ENCODE data around the gene KAT7.

DNA sequence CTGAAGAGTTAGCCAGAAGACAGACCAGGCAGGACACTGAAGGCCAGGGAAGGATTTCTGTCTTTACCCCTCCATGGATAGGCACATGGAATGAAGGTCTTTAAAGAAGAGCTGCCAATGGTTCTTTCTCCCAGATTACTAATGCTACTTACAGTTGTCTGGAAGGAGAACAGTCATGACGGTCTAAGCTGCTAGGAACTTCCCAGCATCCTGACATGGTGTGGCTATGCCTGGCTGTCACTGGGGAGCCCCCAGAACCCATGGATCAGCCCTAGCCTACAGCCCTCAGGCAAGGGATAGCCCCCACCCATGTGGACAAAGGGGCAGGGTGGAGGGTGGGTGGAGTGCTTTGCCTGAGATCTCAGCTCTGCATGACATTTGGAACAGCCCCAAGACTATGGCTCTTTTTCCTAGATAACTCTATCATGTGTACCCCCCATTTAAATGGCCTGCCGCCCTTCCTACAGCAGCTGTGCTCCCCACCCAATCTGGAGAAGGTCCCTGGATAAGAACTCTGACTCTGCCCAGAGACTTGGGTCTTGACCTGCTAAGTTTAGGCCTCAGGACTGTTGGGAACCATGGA lies 9.2 kb upstream of the KAT7 start:
- no peak for TF ChIP-seq EZH2 (IDR thresholded peaks at IDR 0.05; ENCODE audit: borderline replicate concordance, low read length)
- TF ChIP-seq, protein P1, sequence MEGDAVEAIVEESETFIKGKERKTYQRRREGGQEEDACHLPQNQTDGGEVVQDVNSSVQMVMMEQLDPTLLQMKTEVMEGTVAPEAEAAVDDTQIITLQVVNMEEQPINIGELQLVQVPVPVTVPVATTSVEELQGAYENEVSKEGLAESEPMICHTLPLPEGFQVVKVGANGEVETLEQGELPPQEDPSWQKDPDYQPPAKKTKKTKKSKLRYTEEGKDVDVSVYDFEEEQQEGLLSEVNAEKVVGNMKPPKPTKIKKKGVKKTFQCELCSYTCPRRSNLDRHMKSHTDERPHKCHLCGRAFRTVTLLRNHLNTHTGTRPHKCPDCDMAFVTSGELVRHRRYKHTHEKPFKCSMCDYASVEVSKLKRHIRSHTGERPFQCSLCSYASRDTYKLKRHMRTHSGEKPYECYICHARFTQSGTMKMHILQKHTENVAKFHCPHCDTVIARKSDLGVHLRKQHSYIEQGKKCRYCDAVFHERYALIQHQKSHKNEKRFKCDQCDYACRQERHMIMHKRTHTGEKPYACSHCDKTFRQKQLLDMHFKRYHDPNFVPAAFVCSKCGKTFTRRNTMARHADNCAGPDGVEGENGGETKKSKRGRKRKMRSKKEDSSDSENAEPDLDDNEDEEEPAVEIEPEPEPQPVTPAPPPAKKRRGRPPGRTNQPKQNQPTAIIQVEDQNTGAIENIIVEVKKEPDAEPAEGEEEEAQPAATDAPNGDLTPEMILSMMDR (conservative IDR thresholded peaks at IDR 0.05 in 1 of 2, IDR thresholded peaks at IDR 0.05 in 1 of 2; ENCODE audit: extremely low read depth in 1 of 2, insufficient read depth in 1 of 2, low read depth in 1 of 2, low read length in 2 of 2) = no peak

Measured in mammary epithelial cell (primary cell).